Measurements from ENCODE around the gene LRMDA.

LRMDA gene

GRCh38 chr10:75939541-75939940 is 508.1 kb downstream of the LRMDA start:
- DNase-seq, result no peak

GRCh38 chr10:75940742-75941141 is 509.3 kb downstream of the LRMDA start:
- no peak for DNase-seq

- no peak for DNase-seq
These were observed 509.9 kb downstream of the LRMDA start for GRCh38 chr10:75941223-75941801.

GRCh38 chr10:75944061-75944460 is 512.6 kb downstream of the LRMDA start:
- no peak for DNase-seq

GRCh38 chr10:75948583-75948982 is 517.2 kb downstream of the LRMDA start:
- DNase-seq, result no peak

GRCh38 chr10:75950307-75950706 is 518.9 kb downstream of the LRMDA start:
- DNase-seq, result no peak

- no peak for DNase-seq
These were observed 519.7 kb downstream of the LRMDA start for GRCh38 chr10:75950997-75951589.

GRCh38 chr10:75951627-75952026 is 520.2 kb downstream of the LRMDA start:
- DNase-seq, result no peak

- DNase-seq, result no peak
These were observed 520.7 kb downstream of the LRMDA start for GRCh38 chr10:75952093-75952492.

GRCh38 chr10:75954486-75954885 is 523.1 kb downstream of the LRMDA start:
- no peak for DNase-seq

GRCh38 chr10:75955973-75956502 is 524.6 kb downstream of the LRMDA start:
- no peak for DNase-seq

- no peak for DNase-seq
These were observed 525.2 kb downstream of the LRMDA start for GRCh38 chr10:75956624-75957023.

GRCh38 chr10:75957314-75958120 is 526.1 kb downstream of the LRMDA start:
- DNase-seq, result no peak

GRCh38 chr10:75959209-75959608 is 527.8 kb downstream of the LRMDA start:
- no peak for DNase-seq

- DNase-seq, result no peak
These were observed 528.5 kb downstream of the LRMDA start for GRCh38 chr10:75959912-75960311.

- no peak for DNase-seq
These were observed 531.1 kb downstream of the LRMDA start for GRCh38 chr10:75962395-75963061.

- no peak for DNase-seq
These were observed 536.1 kb downstream of the LRMDA start for GRCh38 chr10:75967491-75967890.

GRCh38 chr10:75969031-75969430 is 537.6 kb downstream of the LRMDA start:
- DNase-seq, result no peak

GRCh38 chr10:75971402-75972211 is 540.2 kb downstream of the LRMDA start:
- DNase-seq, result no peak

- DNase-seq, result no peak
These were observed 541.3 kb downstream of the LRMDA start for GRCh38 chr10:75972491-75973276.

- DNase-seq, result no peak
These were observed 542.7 kb downstream of the LRMDA start for GRCh38 chr10:75974080-75974479.

GRCh38 chr10:75976681-75977080 is 545.3 kb downstream of the LRMDA start:
- DNase-seq, result no peak
